ENCODE measurements around the gene PAPLN.

GRCh38 chr14:73287071-73287470, 49.8 kb downstream of the PAPLN start:
- TF ChIP-seq CTCF (IDR thresholded peaks at IDR 0.05) (no peak), POLR2A (IDR thresholded peaks at IDR 0.05) (no peak)
